NCI-H1105 treated with DMSO at 0.1 percent for 48 hours (cell line): ENCODE data around the gene LPP.
"Not testable (repeated sequence)": the region's sequence is repeated elsewhere in the genome, so short reads cannot be mapped to it uniquely, and the experiment has no call there.

ENCODE experiments used
- DNase-seq: peaks from one replicate; lab custom pipeline; 2025; lab: John Stamatoyannopoulos, UW

The LPP gene

DNA sequence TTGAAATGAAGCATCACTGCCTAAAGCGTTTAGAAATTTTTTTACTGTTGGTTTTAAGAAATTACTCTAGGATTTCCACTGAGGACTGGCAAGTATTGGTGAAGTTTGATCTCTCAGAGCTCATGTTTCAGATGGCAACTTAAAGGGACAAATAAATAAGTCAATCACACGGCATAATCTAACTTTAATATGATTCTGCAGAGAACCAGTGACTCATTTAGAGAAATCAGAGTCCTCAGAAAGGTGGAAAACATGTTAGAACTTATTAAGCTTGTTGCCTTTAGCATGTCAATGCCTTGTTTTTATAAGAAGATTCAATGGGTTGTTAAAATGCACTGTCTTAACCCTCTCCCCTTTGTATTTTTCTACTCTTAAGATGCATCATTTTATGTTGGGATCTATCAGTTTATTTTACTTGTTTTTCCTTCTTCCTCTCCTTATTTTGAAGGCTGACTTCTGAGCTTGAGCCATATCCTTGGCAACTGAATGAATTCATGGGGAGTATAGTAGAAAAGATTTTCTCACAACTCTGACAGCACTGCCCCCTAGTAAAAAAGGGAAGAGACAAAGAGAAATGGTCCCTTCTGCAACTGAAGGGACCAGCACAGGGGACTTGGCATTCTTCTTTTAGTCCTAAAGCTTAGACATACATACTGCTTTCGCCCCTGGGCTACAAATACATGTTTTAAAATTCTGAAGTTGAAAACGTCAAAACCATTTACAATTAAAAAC is 431.2 kb downstream of the LPP start:
- no peak for DNase-seq

DNA sequence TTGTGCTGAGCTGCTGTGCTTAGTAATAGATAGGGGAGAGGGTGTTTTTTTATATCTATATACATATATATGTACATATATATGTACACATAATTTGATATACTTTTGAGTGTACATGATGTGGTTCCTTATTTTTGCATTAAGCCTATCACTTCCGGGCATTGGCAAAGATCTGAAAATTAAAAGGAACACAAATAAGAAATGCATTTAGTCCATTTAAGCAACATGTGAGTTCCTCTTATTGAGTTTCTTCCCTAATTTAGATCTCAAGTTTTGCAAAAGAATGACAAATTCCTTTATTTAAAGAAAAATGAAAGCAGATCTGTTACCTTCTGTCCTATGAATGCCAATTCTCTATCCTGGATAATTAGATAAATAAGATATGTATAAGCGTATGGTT is 435.1 kb downstream of the LPP start:
- no peak for DNase-seq

DNA sequence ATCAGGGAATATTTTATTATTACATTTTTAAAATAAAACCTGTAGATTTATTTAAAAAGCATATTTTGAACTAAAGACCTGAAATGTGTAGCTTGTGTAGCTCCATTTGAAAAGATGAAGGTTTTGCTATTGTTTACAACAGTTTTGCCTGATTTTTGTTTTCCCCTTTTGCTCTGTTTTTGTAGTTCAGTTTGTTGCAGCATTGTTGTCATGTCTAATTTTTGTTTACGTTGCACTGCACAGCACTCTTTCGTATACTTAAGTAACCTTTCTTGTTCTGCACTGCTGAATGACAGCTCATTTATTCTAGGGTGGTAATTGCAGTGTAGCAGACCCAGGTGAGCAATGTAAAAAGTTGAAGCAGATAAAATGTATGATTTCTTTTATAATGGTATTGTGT is 435.8 kb downstream of the LPP start:
- no peak for DNase-seq

DNA sequence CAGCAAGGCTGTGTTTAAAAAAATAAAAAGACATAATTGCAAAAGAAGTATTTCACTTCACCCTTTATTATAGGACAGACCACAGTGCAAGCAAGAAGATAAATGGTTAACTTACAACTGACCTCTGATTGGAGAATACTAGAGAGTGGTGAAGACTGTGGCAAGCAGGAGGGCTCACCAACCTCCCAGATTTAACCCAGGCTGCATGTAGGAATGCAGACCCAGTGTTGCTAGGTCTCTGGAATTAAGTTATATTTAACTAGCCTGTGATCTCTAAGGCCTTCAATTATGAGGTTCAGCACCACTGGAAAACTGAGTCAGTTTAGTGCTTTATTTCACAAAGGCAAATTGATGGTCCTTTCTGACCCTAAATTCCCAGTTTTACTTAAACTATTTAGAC is 436.6 kb downstream of the LPP start:
- no peak for DNase-seq

DNA sequence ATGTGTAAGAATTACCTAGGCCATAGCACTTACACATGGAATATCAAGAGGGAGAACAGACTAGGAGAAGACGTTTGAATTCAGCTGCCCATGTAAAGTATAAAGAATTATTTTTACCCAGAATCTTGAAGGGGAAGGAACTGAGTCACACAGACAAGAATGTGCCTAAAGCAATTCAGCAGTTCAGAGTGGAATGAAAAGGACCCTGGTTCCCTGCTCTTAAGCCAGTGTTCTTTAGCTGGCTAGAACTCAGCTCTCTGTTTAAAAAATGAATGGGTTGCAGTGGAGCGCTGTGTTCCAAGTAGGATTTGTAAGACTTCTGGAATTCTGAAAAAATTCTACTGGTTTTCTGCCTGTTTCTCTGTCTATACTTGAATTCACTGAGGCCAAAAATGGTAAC is 440.2 kb downstream of the LPP start:
- DNase-seq, result no peak

DNA sequence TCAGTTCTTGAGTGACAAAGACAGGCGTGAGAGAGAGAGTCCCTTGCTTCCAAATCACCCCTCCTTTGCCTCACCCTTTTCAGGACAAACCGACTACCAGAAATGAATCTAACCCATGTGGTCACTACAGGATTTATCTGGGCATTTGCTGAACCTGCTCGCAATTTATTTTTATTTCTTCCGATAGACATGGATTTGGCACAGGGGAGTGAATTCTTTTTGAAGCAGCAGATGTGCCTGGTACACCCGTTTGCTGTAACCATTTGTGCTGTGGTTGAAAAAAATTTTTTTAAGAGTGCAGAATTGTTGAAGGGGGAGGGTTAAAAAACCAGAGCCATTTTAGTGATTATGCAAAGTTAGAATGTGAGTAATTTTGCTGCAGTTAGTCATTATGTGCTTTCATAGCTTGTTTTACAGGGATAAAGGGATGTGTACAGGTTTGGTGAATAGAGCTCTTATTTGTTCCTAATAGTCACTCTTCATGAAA is 442.0 kb downstream of the LPP start:
- DNase-seq, result no peak

DNA sequence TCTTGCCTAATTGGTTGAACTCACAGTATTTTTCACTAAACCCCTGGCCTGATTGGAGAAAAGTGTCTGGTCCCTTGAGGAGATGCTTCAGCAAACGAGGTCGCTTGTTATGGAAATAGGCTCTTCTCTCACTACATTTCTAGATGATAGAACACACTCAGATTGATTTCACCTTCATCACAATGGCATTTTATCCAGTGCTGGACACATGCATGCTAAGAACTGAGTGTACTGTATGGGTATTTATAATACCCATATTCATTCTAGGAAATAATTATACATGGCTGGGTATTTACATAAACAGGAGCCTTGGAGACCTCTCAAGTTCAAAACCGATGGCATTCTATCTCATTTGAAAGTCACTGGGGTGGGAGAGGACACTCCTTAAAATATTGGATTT is 444.9 kb downstream of the LPP start:
- DNase-seq, result no peak

DNA sequence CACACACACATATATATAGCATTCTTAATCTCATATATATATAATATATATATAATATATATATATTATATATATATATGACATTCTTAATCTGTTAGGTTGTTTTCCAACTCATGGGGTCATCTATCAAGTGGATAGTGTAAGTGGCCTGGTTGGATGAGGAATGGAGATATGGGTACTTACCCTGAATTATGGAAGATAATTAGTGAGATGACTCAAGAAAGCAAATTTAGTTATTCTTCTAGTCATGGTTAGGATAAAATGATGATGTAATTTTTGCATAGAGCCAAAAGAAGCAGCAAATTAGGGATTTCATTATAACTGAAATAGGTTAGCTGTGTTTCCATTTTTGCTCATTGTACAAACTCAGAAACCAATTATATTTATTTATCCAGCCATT is 448.2 kb downstream of the LPP start:
- no peak for DNase-seq

DNA sequence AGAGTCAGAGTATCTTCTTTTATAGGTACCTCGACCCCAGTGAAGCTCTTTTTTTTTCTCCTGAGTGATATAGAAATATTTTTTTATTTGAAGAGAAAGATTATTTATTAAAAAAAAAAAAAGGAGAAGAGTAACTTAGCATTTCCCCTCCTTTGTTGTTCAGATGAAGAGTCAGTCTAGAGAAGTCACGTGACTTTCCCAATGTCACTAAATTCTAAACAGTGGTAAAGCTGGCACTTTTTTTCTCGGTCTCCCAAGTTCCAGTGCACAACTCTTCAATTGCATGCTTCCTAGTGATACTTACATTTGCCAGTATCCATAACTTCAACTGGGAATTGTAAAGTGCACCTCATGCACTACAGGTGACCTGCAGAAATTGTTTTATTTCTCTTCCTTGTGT is 448.7 kb downstream of the LPP start:
- no peak for DNase-seq

DNA sequence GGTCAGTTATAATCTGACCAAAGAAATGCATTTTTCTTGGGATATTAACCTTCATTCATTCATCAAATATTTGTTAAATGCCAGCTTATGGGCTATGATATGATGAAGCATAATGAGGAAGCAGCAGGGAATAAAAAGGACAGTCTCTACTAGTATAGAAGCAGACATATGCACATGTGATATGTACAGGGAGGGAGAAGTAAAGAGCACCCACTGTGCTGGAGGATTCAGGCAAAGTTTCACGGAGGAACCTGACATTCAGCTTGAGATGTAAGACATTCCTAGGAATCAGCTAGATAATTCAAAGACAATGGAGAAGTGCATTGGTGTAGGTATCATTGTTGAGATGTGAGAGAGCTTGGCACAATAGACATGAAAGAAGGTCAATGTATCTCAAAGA is 450.7 kb downstream of the LPP start:
- DNase-seq, result no peak

DNA sequence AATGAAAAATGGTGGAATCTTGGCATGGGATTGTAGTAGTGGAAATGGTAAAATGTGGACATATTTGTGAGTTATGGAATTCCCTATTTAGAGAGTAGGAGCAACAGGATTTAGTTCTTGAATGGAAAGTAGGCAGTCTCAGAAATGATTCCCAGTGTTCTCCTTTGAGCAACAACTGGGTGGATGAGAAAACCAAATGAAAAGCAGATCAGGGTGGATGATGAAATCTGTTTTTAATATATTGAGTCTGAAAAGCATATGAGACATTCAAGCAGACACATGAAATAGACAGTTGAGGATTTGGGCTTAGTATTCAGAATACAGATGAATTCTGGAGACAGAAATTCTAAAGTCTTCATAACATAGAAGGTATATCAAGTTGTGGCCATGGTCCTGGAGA is 451.3 kb downstream of the LPP start:
- no peak for DNase-seq

DNA sequence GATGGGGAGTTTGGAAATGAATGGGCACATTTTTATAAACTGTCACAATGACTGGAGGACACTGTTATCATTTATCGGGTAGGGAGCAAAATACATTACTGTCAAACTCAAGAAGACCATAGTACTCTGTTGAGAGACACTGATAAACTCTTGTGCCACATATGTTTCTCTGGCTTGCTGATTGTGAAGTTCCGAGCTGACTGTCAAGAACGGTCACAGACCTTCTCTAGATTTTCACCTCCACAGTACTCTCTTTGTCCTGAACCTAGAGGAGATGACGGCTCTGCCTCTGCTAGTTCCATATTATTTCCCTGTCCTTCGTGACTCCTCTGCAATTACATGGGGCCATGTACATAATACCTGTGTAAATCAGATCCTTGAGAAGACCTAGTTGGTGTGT is 451.9 kb downstream of the LPP start:
- no peak for DNase-seq

DNA sequence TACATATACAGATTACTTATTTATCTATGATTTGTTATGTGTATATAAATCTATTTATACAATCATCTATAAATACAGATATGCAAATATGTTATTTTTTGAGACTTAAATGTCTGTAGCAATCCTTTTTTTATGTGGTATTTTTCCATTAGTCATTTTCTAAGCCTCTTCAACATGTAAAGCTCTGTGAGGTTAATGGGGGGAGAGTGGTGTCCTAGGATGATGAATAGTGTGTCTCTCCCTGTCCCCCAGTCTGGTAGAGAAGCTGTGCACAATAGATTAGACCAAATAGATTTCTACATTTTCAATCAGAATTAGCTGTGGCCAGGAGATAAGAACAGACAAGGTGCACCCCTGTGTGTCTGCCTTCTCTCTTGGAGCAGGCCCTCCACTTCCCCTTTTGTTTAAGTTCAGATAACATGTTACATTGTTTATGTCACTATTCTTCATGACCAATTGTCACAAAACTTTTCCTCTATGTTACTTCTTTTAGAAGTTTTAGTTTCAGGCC is 453.9 kb downstream of the LPP start:
- no peak for DNase-seq

DNA sequence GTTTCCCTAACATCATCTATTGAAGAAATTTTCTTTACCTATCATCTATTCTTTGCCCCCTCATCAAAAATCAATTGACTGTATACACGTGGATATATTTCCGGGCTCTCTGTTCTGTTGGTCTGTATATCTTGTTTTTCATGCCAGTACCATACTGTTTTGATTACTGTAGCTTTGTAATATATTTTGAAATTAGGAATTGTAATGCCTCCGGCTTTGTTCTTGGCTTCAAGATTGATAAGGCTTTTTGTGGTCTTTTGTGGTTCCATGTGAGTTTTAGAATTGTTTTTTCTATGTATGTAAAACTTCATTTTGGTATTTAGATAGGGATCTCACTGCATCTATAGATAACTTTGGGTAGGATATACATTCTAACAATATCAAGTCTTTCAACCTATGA is 454.4 kb downstream of the LPP start:
- DNase-seq, result no peak

DNA sequence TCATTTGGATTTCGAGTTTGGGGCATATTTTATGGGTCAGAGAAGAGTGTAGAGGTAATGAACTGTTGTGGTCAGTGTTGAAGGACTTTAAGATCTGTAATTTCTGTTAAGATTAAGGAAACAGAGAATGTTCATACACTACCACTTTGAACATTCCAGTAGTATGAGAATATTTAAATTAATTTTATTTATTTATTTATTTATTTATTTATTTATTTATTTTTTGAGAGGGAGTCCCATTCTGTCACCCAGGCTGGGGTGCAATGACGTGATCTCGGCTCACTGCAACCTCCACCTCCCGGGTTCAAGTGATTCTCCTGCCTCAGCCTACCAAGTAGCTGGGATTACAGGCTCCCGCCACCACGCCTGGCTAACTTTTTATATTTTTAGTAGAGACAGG is 459.8 kb downstream of the LPP start:
- not testable (repeated sequence) for DNase-seq

DNA sequence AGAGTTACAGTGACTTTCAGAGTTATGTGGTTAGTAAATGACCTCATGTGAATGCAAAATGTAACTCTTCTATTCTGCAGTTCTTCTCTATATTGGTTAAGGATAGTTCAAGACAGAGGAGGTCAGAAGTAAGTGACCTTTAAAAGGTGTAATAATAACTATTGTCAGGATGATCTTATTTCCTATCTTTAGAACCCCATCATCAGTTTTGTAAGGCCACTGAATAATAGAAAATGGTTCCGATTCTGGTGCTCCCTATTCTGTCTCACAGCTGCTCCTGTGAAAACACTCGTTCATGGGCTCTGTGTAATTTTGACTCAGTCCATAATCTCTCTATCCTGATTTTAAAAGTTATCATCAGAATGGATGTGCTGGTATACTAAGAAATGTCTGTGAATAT is 463.3 kb downstream of the LPP start:
- DNase-seq, result no peak

DNA sequence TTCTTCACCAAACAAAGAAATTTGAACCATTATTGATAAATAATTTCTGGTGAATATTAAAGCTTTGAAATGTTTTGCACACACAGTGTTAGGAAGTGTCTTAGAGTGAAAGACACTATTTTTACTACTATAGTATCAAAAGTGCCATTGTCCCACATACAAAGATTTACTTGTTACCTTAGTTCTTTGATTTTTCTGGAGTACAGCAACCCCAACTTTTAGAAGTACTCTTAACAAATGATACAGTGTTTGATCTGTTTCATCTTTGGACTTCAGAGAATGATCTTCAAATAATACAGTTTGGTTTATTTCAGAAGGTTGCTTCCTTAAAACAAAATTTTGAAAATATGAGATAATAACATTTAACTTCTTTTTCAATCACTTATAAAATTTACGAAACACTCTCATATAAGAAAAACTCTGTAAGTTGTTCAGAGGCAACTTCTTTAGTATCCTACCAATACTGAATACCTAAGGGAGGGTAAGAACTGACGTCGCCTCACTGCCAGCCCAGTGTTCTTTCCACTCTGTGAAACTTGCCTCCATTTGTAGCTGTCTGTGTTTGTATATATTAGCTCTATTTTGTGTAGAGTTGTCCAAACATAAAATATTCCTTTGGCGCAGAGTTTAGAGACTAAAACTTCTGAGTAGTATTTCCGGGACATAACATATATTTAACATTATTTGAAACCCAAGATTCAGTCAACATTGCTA is 464.2 kb downstream of the LPP start:
- DNase-seq, result no peak

DNA sequence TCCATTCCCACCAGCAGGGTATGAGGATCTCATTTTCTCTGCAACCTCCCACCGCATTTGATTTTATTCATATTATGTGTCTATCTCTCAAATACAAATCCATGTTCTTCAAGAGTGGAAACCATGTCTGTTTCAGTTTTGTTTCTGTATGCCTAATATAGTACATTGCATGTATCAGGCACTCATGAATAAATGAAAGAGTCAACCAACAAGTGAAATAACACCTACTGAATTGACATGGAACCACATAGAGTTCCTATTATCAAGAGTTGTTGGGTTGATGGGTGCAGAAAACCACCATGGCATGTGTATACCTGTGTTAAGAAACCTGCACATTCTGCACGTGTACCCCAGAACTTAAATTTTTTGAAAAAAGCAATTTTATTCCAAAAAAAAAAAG is 466.8 kb downstream of the LPP start:
- DNase-seq, result no peak

DNA sequence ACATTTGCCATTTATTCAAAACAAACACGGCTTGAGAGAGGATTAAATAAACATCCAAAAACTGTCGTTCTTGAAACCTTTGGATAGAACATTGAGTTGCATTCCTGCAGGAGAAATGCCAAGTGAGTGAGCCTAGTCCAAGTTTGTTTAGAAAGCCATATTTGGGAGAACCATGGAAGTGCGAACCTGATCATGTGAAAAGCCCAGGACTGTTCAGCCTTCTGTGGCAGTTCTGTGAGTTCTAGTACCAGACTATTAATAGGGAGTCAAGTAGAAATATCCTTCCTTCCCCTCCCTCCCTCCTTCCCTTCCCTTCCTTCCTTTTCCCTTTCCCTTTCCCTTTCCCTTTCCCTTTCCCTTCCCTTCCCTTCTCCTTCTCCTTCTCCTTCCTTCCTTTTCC is 470.4 kb downstream of the LPP start:
- DNase-seq, result no peak

DNA sequence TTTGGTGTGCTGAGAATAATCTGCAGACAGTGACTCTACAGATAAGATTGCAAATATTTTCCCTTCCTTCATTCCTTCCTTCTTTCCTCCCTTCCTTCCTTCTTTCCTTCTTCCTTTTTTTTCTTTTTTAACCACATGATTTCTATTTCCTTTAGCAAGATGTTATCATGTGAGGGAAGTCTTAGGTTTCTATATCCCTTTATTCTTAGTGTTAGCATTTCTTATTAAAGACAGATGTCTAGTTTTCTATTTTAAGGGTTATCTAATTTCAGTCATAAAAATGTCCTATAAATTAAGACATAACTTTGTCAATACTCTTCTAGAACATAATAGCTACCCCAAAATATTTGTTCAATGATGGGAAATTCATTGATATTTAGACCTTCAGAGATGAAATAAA is 470.9 kb downstream of the LPP start:
- DNase-seq, result no peak

DNA sequence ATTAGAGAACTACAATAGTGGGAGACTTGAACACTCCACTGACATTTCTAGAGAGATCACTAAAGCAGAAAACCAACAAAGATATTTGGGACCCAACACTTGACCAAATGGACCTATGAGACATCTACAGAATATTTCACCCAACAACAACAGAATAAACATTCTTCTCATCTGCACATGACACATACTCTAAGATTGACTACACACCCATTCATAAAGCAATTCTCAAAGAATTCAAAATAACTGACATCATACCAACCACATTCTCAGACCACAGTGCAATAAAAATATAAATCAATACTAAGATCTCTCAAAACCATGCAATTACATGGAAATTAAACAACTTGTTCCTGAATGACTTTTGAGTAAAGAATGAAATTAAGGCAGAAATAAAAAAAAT is 473.7 kb downstream of the LPP start:
- DNase-seq, result no peak

DNA sequence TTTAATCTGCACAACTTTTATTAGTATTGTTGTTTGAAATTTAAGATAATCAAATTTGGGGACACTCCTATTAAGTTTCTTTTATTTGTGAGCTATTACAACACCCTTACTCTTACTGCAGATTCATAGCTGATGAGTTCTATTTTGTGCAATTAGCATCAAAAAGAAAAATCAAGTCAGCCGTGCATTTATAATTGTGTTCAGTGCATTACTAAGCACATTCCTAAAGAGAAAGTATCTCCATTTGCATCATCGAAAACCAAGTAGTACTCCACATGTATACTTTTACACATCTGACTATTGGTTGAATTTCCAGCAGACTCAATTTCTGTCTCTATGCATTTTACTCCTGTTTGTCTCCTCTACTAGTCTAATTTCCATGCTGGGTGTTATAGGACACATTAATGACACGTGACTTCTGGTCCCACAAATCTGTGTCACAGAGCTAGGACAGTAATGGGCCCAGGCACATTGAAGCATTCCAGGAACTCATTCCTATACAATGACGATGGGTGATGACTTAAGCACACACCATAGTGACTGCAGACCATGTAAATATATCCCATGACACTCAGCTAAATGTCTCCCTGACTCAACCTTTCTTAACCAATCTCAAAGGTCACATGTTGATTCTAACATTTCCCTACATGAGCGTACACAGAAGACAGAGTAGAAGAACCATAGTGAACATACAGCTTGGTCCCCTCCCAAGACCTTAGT is 477.5 kb downstream of the LPP start:
- no peak for DNase-seq

DNA sequence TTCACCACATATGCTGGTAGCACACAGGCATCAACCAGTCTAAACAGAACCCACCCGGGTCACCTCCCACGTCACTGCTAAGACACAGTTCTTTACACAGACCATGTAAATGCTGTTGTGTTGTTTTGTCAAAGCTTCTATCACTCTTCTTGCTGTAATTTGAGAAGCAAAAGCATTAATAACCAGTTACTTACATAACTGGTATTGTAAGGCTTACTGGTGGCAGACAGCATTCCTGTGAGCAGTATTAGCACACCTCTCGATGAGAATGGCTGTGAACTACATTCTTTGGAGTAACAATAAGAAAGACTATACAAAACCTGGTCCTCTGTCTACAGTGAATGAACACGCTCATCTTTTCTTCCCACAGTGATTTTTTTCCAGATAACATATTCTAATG is 479.2 kb downstream of the LPP start:
- no peak for DNase-seq
